Right lobe of liver (tissue), 4 donors: ENCODE measurements around the gene PRAMEF33.
"Not testable (repeated sequence)": the region's sequence is repeated elsewhere in the genome, so short reads cannot be mapped to it uniquely, and the experiment has no call there.

Experiments used
- POLR2A ChIP-seq: fragments of 450-650 bp; IDR thresholded peaks from one replicate; pipeline ENCODE4 v1.6.1; 2017; ENCODE audit warnings: antibody characterized with exemption, mild to moderate bottlenecking
- TF ChIP-seq, protein P1 (sequence below), 4 donors: fragments of 200-600 bp in 3 of 4; fragments of 450-650 bp in 1 of 4; IDR thresholded peaks; one replicate each; pipeline versions ENCODE4 v1.5.1 to v1.8.0; 2016 to 2022; ENCODE audit warnings: antibody characterized with exemption in 4 of 4, mild to moderate bottlenecking in 2 of 4
- donor health status: DM: no; HTN: no; CAD: no.
- donor health status: DM: no; HTN: no; CAD: no.
- donor health status: DM: no; HTN: yes; CAD: no.

DNA sequence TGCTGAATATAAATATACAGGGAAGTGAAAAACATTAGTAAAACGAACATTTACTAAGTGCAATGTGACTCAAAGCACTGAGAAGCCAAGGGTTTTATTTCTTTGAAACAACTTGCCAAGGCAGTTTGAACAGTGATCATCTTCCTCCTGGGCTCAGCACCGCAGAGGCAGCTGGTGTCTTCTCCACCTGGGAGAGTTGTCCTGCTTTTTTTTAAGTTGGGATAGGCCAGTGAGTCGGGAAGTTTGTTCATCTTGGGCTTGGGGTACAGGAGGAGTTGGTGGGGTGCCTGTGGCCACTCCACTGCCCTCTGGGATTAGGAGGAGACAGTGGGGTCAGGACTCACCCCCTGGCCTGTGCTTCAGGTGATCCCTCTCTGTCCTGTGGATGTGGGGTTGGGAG lies 14.3 kb upstream of the PRAMEF33 start:
- TF ChIP-seq POLR2A = not testable (repeated sequence)
- TF ChIP-seq, protein P1, sequence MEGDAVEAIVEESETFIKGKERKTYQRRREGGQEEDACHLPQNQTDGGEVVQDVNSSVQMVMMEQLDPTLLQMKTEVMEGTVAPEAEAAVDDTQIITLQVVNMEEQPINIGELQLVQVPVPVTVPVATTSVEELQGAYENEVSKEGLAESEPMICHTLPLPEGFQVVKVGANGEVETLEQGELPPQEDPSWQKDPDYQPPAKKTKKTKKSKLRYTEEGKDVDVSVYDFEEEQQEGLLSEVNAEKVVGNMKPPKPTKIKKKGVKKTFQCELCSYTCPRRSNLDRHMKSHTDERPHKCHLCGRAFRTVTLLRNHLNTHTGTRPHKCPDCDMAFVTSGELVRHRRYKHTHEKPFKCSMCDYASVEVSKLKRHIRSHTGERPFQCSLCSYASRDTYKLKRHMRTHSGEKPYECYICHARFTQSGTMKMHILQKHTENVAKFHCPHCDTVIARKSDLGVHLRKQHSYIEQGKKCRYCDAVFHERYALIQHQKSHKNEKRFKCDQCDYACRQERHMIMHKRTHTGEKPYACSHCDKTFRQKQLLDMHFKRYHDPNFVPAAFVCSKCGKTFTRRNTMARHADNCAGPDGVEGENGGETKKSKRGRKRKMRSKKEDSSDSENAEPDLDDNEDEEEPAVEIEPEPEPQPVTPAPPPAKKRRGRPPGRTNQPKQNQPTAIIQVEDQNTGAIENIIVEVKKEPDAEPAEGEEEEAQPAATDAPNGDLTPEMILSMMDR (IDR thresholded peaks at IDR 0.05) = not testable (repeated sequence)
